HCT116 (cell line): ENCODE data around the gene COL5A2.

ENCODE experiments used
- CTCF ChIP-seq, 3 experiments: fragments of 200-600 bp in 1 of 3; sonication (generic) in 1 of 3; IDR thresholded peaks in 2 of 3; conservative IDR thresholded peaks in 1 of 3; 2 replicates each; pipeline ENCODE4 v1.5.1; 2012 to 2017; ENCODE audit warnings: low read depth in 2 of 3, low read length in 2 of 3, antibody characterized with exemption in 1 of 3, borderline replicate concordance in 1 of 3, control low read depth in 1 of 3, mild to moderate bottlenecking in 1 of 3, mixed read lengths in 1 of 3, mixed run types in 1 of 3, moderate library complexity in 1 of 3; ENCODE audit not compliant: insufficient read depth in 1 of 3
- POLR2A ChIP-seq: IDR thresholded peaks from 2 replicates; pipeline ENCODE4 v1.7.0; 2011; ENCODE audit warnings: borderline replicate concordance; ENCODE audit not compliant: insufficient read depth, insufficient read length; ENCODE audit errors: extremely low read depth
- RAD21 ChIP-seq: IDR thresholded peaks from 2 replicates; pipeline ENCODE4 v1.6.1; 2012; ENCODE audit warnings: low read depth, mild to moderate bottlenecking
- SP1 ChIP-seq: IDR thresholded peaks from 2 replicates; pipeline ENCODE4 v1.6.1; 2012; ENCODE audit warnings: low read depth
- TF ChIP-seq, protein P1 (sequence below): IDR thresholded peaks from 2 replicates; pipeline ENCODE4 v1.6.1; 2012
- TF ChIP-seq, protein P2 (sequence below): IDR thresholded peaks from 2 replicates; pipeline ENCODE4 v1.6.1; 2012

GRCh38 chr2:189111063-189111715 lies 68.4 kb downstream of the COL5A2 start:
- TF ChIP-seq, protein P1, sequence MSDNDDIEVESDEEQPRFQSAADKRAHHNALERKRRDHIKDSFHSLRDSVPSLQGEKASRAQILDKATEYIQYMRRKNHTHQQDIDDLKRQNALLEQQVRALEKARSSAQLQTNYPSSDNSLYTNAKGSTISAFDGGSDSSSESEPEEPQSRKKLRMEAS = no peak
- no peak for TF ChIP-seq POLR2A
- no peak for TF ChIP-seq CTCF (IDR thresholded peaks at IDR 0.05 in 2 of 3, conservative IDR thresholded peaks at IDR 0.05 in 1 of 3; ENCODE audit: borderline replicate concordance in 1 of 3, insufficient read depth in 1 of 3, low read depth in 2 of 3, low read length in 2 of 3)
- TF ChIP-seq, protein P2, sequence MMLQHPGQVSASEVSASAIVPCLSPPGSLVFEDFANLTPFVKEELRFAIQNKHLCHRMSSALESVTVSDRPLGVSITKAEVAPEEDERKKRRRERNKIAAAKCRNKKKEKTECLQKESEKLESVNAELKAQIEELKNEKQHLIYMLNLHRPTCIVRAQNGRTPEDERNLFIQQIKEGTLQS = no peak
- TF ChIP-seq RAD21 = no peak
- TF ChIP-seq SP1 = no peak
